A673 (cell line): Measurements from ENCODE around the gene CEP131. TPM values are rescaled to one million over a fixed set of nuclear protein-coding genes. Genes with fewer than 3 reads are reported as not detected.

Source experiments
- BruUV-seq: library from RNA; stranded (reverse); fragments of 400-500 nt; replicated peaks from 2 replicates; lab custom pipeline; 2021; lab: Mats Ljungman, UMichigan
- CTCF ChIA-PET: fragments of 300-600 bp; sonication (Branson Sonifier 250); formaldehyde crosslinking; loops from one replicate; lab custom pipeline; 2022; ENCODE audit warnings: antibody characterized with exemption; lab: Charles Lee
- POLR2A ChIA-PET: fragments of 300-600 bp; sonication (Branson Sonifier 250); formaldehyde crosslinking; loops from one replicate; lab custom pipeline; 2022; ENCODE audit warnings: antibody characterized with exemption; ENCODE audit not compliant: low non-redundant PET; lab: Charles Lee
- DNase-seq: peaks from one replicate; pipeline ENCODE4 v3.0.0-alpha.2; 2015; ENCODE audit warnings: low spot score
- H3K27ac ChIP-seq: fragments of 200-600 bp; sonication (generic); 2 replicates; pipeline ENCODE4 v1.5.1; 2016; ENCODE audit warnings: mixed run types, low read depth, mild to moderate bottlenecking, mixed read lengths, antibody characterized with exemption, low read length; ENCODE audit not compliant: poor library complexity, severe bottlenecking
- H3K27me3 ChIP-seq: fragments of 200-600 bp; sonication (generic); replicated peaks from 2 replicates; pipeline ENCODE4 v1.6.1; 2017; ENCODE audit warnings: mixed run types, low read depth, mild to moderate bottlenecking, mixed read lengths, antibody characterized with exemption, low read length; ENCODE audit not compliant: insufficient read depth, poor library complexity
- H3K36me3 ChIP-seq: fragments of 200-600 bp; sonication (generic); 2 replicates; pipeline ENCODE4 v1.6.1; 2016; ENCODE audit warnings: mixed run types, mild to moderate bottlenecking, mixed read lengths, antibody characterized with exemption, low read length; ENCODE audit not compliant: insufficient read depth, poor library complexity, severe bottlenecking
- H3K4me1 ChIP-seq: fragments of 200-600 bp; sonication (generic); 2 replicates; pipeline ENCODE4 v1.6.1; 2017; ENCODE audit warnings: mixed run types, mild to moderate bottlenecking, mixed read lengths, antibody characterized with exemption, low read length; ENCODE audit not compliant: insufficient read depth, poor library complexity, severe bottlenecking
- H3K4me3 ChIP-seq: fragments of 200-600 bp; sonication (generic); 2 replicates; pipeline ENCODE4 v1.5.1; 2016; ENCODE audit warnings: low read depth, mixed run types, mild to moderate bottlenecking, mixed read lengths, low read length; ENCODE audit not compliant: poor library complexity, severe bottlenecking
- H3K9me3 ChIP-seq: fragments of 200-600 bp; sonication (generic); 2 replicates; pipeline ENCODE4 v1.6.1; 2016; ENCODE audit warnings: mixed run types, low read depth, mild to moderate bottlenecking, mixed read lengths, antibody characterized with exemption, low read length; ENCODE audit not compliant: poor library complexity, severe bottlenecking
- EZH2 ChIP-seq: fragments of 200-600 bp; sonication (generic); IDR thresholded peaks from 2 replicates; pipeline ENCODE4 v1.6.1; 2017; ENCODE audit warnings: borderline replicate concordance, low read depth, mild to moderate bottlenecking, mixed read lengths, antibody characterized with exemption, low read length; ENCODE audit not compliant: poor library complexity, severe bottlenecking
- intact Hi-C: fragments of 100-400 bp; cut with micrococcal nuclease; formaldehyde crosslinking; loops from one replicate; pipeline ENCODE4 v1.10.0; 2022; ENCODE audit not compliant: unreplicated experiment
- total RNA-seq: library from RNA; stranded (reverse); gene quantifications from 2 replicates; pipeline ENCODE4 v1.2.3, GENCODE V29; 2021
- TF ChIP-seq, protein P1 (sequence below): fragments of 300-800, 200-600 bp; sonication (generic); conservative IDR thresholded peaks from 2 replicates; pipeline ENCODE4 v1.5.1; 2017; ENCODE audit warnings: low read depth, mild to moderate bottlenecking, antibody characterized with exemption, low read length, moderate library complexity, mixed read lengths

Gene CEP131
- total RNA-seq, 1 experiment from 2014 or later, result 27.1 TPM

DNA sequence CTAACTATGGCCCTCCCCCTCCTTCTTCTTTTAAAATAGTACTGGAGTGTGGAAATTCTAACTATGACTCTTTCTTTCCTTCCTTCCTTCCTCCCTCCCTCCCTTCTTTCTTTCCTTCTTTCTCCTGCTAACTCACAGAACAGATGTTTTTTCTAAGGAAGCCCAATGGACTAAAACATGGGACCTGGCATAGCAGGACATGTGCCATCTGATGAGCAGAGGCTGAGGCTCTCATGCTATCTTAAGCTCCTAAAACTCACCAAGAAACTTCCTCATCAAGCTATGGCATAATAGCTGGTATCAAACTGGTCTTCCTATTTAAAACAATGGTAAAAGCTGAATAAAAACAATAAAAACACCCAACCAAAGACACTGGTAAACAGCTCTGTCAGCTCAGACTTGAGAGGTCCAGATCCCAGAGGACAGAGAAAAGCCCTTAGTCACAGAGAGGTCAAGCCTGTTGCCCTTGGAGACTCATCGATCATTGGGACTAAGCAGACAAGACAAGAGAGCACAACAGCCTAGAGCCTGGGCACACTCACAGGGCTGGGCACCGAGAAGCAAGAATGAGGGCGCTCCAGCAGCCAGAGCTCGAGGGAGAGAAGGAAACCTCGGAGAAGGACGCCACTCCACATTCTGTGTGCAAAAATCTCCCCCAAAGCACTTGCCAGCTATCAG lies 44.8 kb upstream of the CEP131 start:
- no peaks in the 10 kb centered on the region for H3K4me1 ChIP-seq

GRCh38 chr17:81265576-81265975 lies 42.8 kb upstream of the CEP131 start:
- no peaks in the 10 kb centered on the region for H3K27me3 ChIP-seq
- CTCF ChIA-PET, result no interaction called here
- TF ChIP-seq, protein P1, sequence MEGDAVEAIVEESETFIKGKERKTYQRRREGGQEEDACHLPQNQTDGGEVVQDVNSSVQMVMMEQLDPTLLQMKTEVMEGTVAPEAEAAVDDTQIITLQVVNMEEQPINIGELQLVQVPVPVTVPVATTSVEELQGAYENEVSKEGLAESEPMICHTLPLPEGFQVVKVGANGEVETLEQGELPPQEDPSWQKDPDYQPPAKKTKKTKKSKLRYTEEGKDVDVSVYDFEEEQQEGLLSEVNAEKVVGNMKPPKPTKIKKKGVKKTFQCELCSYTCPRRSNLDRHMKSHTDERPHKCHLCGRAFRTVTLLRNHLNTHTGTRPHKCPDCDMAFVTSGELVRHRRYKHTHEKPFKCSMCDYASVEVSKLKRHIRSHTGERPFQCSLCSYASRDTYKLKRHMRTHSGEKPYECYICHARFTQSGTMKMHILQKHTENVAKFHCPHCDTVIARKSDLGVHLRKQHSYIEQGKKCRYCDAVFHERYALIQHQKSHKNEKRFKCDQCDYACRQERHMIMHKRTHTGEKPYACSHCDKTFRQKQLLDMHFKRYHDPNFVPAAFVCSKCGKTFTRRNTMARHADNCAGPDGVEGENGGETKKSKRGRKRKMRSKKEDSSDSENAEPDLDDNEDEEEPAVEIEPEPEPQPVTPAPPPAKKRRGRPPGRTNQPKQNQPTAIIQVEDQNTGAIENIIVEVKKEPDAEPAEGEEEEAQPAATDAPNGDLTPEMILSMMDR, result no peak
- TF ChIP-seq EZH2, result no peak
- H3K4me1 ChIP-seq, result no peaks in the 10 kb centered on the region
- intact Hi-C loops, result no loop called here
- H3K27ac ChIP-seq, result no peak overlapping the region
- POLR2A ChIA-PET, result no interaction called here
- no peak overlapping the region for H3K4me3 ChIP-seq
- no peak for DNase-seq
- H3K36me3 ChIP-seq, result peaks cover 15% of the 10 kb centered on the region
- BruUV-seq, result no TSS peak
- H3K9me3 ChIP-seq, result no peaks in the 10 kb centered on the region

More for the DNA sequence above, 44.8 kb upstream of the CEP131 start:
- TF ChIP-seq, protein P1, result no peak
- no peak for TF ChIP-seq EZH2
- Histone ChIP-seq H3K36me3 (peaks cover 9% of the 10 kb centered on the region), H3K27ac (peak overlapping the region; percentile 28), H3K4me3 (no peak overlapping the region), H3K9me3 (no peaks in the 10 kb centered on the region), H3K27me3 (no peaks in the 10 kb centered on the region)
- no peak for DNase-seq
- CTCF ChIA-PET, result no interaction called here
- intact Hi-C loops, result no loop called here
- no TSS peak for BruUV-seq
- POLR2A ChIA-PET, result no interaction called here

- intact Hi-C loops, result no loop called here
- no TSS peak for BruUV-seq
- Histone ChIP-seq H3K9me3 (no peaks in the 10 kb centered on the region), H3K27me3 (no peaks in the 10 kb centered on the region), H3K4me1 (no peaks in the 10 kb centered on the region), H3K27ac (no peak overlapping the region), H3K36me3 (peaks cover 12% of the 10 kb centered on the region), H3K4me3 (no peak overlapping the region)
- CTCF ChIA-PET, result no interaction called here
- DNase-seq, result no peak
- POLR2A ChIA-PET, result no interaction called here
- no peak for TF ChIP-seq EZH2
- TF ChIP-seq, protein P1, result no peak
Observed at GRCh38 chr17:81264640-81265039, 41.9 kb upstream of the CEP131 start.
